MM.1S (cell line): Measurements from ENCODE around the gene NCOA1.

Experiments used
- DNase-seq: peaks from one replicate; pipeline ENCODE4 v3.0.0-alpha.2; 2015
- H2AFZ ChIP-seq: fragments of 300-600 bp; sonication (generic); 2 replicates; pipeline ENCODE4 v1.6.0; 2016; ENCODE audit warnings: antibody characterized with exemption, low read length
- H3F3A ChIP-seq: fragments of 300-600 bp; sonication (generic); 2 replicates; pipeline ENCODE4 v1.6.1; 2016; ENCODE audit warnings: mild to moderate bottlenecking, antibody characterized with exemption, low read length, moderate library complexity, mixed read lengths; ENCODE audit not compliant: insufficient read depth
- H3K27ac ChIP-seq: fragments of 300-600 bp; sonication (generic); 2 replicates; pipeline ENCODE4 v1.5.1; 2016; ENCODE audit warnings: mild to moderate bottlenecking, low read length
- H3K27me3 ChIP-seq: fragments of 300-600 bp; sonication (generic); replicated peaks from 2 replicates; pipeline ENCODE4 v1.6.0; 2016; ENCODE audit warnings: low read length; ENCODE audit not compliant: insufficient read depth
- H3K36me3 ChIP-seq: fragments of 300-600 bp; sonication (generic); replicated peaks from 2 replicates; pipeline ENCODE4 v1.6.1; 2016; ENCODE audit warnings: mild to moderate bottlenecking, low read length, mixed read lengths; ENCODE audit not compliant: insufficient read depth
- H3K4me1 ChIP-seq: fragments of 300-600 bp; sonication (generic); 2 replicates; pipeline ENCODE4 v1.6.1; 2016; ENCODE audit warnings: low read length, mixed read lengths
- H3K4me2 ChIP-seq: fragments of 300-600 bp; sonication (generic); 2 replicates; pipeline ENCODE4 v1.6.0; 2016; ENCODE audit warnings: low read depth, low read length
- H3K4me3 ChIP-seq: fragments of 300-600 bp; sonication (generic); 2 replicates; pipeline ENCODE4 v1.5.1; 2016; ENCODE audit warnings: low read length, mixed read lengths
- H3K79me2 ChIP-seq: fragments of 300-600 bp; sonication (generic); 2 replicates; pipeline ENCODE4 v1.6.1; 2016; ENCODE audit warnings: mixed run types, low read length, mixed read lengths
- H3K9ac ChIP-seq: fragments of 300-600 bp; sonication (generic); 2 replicates; pipeline ENCODE4 v1.6.1; 2016; ENCODE audit warnings: low read length, mixed read lengths
- H3K9me2 ChIP-seq: fragments of 300-600 bp; sonication (generic); replicated peaks from 2 replicates; pipeline ENCODE4 v1.6.1; 2016; ENCODE audit warnings: mild to moderate bottlenecking, low read length, mixed read lengths; ENCODE audit not compliant: insufficient read depth
- H3K9me3 ChIP-seq: fragments of 300-600 bp; sonication (generic); replicated peaks from 2 replicates; pipeline ENCODE4 v1.6.1; 2016; ENCODE audit warnings: mild to moderate bottlenecking, low read length, mixed read lengths; ENCODE audit not compliant: insufficient read depth
- H4K20me1 ChIP-seq: fragments of 300-600 bp; sonication (generic); 2 replicates; pipeline ENCODE4 v1.6.1; 2016; ENCODE audit warnings: mild to moderate bottlenecking, low read length, moderate library complexity, mixed read lengths; ENCODE audit not compliant: insufficient read depth
- CTCF ChIP-seq: fragments of 300-600 bp; sonication (generic); IDR thresholded peaks from 2 replicates; pipeline ENCODE4 v1.5.1; 2016; ENCODE audit warnings: antibody characterized with exemption, low read length, mixed read lengths
- EZH2 ChIP-seq: fragments of 300-600 bp; sonication (generic); optimal IDR thresholded peaks from 2 replicates; pipeline ENCODE3; 2017; ENCODE audit warnings: low read depth, mild to moderate bottlenecking, antibody characterized with exemption, low read length, mixed read lengths
- EZH2phosphoT487 ChIP-seq: fragments of 300-600 bp; sonication (generic); IDR thresholded peaks from 2 replicates; pipeline ENCODE4 v1.6.1; 2018; ENCODE audit warnings: antibody characterized with exemption, low read length

NCOA1 gene

GRCh38 chr2:24621779-24622538 is 130.9 kb downstream of the NCOA1 start:
- H3K4me3 ChIP-seq: no peak overlapping the region
- no peak overlapping the region for H3K27ac ChIP-seq
- H2AFZ ChIP-seq: no peak overlapping the region
- no peak overlapping the region for H3K4me2 ChIP-seq
- H3K9me3 ChIP-seq: no peaks in the 10 kb centered on the region
- no peaks in the 10 kb centered on the region for H3K9me2 ChIP-seq
- TF ChIP-seq EZH2 (no peak), CTCF (no peak), EZH2phosphoT487 (no peak)
- no peak for DNase-seq
- no peaks in the 10 kb centered on the region for H3K4me1 ChIP-seq
- H4K20me1 ChIP-seq: no peaks in the 10 kb centered on the region
- no peak overlapping the region for H3K9ac ChIP-seq
- H3K79me2 ChIP-seq: no peaks in the 10 kb centered on the region
- no peaks in the 10 kb centered on the region for H3F3A ChIP-seq
- no peaks in the 10 kb centered on the region for H3K36me3 ChIP-seq
- H3K27me3 ChIP-seq: no peaks in the 10 kb centered on the region

GRCh38 chr2:24623535-24623934 is 132.5 kb downstream of the NCOA1 start:
- no peaks in the 10 kb centered on the region for H3K9me2 ChIP-seq
- no peaks in the 10 kb centered on the region for H4K20me1 ChIP-seq
- no peaks in the 10 kb centered on the region for H3K27me3 ChIP-seq
- DNase-seq: no peak
- no peaks in the 10 kb centered on the region for H3K9me3 ChIP-seq
- no peak overlapping the region for H3K4me2 ChIP-seq
- no peaks in the 10 kb centered on the region for H3F3A ChIP-seq
- no peak overlapping the region for H2AFZ ChIP-seq
- H3K4me3 ChIP-seq: no peak overlapping the region
- H3K79me2 ChIP-seq: no peaks in the 10 kb centered on the region
- TF ChIP-seq EZH2phosphoT487 (no peak), CTCF (no peak), EZH2 (no peak)
- H3K27ac ChIP-seq: no peak overlapping the region
- no peaks in the 10 kb centered on the region for H3K36me3 ChIP-seq
- H3K4me1 ChIP-seq: no peaks in the 10 kb centered on the region
- no peak overlapping the region for H3K9ac ChIP-seq

GRCh38 chr2:24625728-24626127 is 134.7 kb downstream of the NCOA1 start:
- no peaks in the 10 kb centered on the region for H3K9me3 ChIP-seq
- TF ChIP-seq EZH2 (no peak), CTCF (no peak), EZH2phosphoT487 (no peak)
- no peak overlapping the region for H3K4me3 ChIP-seq
- no peak overlapping the region for H3K9ac ChIP-seq
- H3F3A ChIP-seq: no peaks in the 10 kb centered on the region
- H3K36me3 ChIP-seq: no peaks in the 10 kb centered on the region
- no peaks in the 10 kb centered on the region for H3K4me1 ChIP-seq
- H3K79me2 ChIP-seq: no peaks in the 10 kb centered on the region
- no peak for DNase-seq
- no peak overlapping the region for H3K4me2 ChIP-seq
- H3K27me3 ChIP-seq: no peaks in the 10 kb centered on the region
- H2AFZ ChIP-seq: no peak overlapping the region
- H4K20me1 ChIP-seq: no peaks in the 10 kb centered on the region
- no peaks in the 10 kb centered on the region for H3K9me2 ChIP-seq
- H3K27ac ChIP-seq: no peak overlapping the region
